ENCODE measurements around the gene GDE1. TPM values are rescaled to one million over a fixed set of nuclear protein-coding genes. Genes with fewer than 3 reads are reported as not detected.
A peak's percentile ranks its signal among the peaks of the same experiment; 100 is the strongest.

The GDE1 gene
- total RNA-seq, 1 experiment from 2014 or later, result 48.6 TPM

DNA sequence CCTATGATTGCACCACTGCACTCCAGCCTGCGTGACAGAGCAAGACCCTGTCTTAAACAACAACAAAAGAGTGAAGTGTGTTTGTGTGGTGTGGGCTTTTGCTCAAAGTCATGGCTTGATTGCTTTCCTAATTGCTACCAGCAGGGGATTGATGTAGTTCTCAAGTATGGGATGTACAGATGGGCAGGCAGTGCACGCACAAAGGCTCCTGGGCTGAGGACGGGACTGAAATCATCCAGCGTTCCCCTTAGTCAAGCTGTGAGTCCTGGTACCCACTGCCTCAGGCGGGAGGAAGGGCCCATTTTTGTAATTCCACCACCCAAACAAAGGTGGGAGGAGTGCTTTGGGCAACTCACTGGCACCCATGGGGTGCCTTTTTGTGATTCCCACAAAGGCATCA lies 47.3 kb downstream of the GDE1 start:
- DNase-seq, result no peak
- Mint-ChIP-seq H3K27me3 (ENCODE audit: low read depth) (no peaks in the 10 kb centered on the region), H3K4me1 (peaks cover 7 to 9% of the 10 kb centered on the region in 2 experiments; a peak in 3 of 4 replicates)

More for the DNA sequence above, 47.3 kb downstream of the GDE1 start:
- Histone ChIP-seq H3K23ac (ENCODE audit: insufficient read length, low read depth, low read length) (no peak overlapping the region), H3K23me2 (ENCODE audit: insufficient read length, low read depth, low read length, poor library complexity, severe bottlenecking) (no peaks in the 10 kb centered on the region), H3K14ac (ENCODE audit: insufficient read depth, low read length) (no peak overlapping the region), H3K9ac (ENCODE audit: extremely low read depth, insufficient read length, low read length) (no peak overlapping the region), H3K27ac (ENCODE audit: insufficient read length, low read depth, low read length) (no peak overlapping the region), H3K79me1 (ENCODE audit: insufficient read depth, low read depth, low read length, poor library complexity, severe bottlenecking) (no peaks in the 10 kb centered on the region), H3K9me3 (ENCODE audit: control insufficient read depth, low read depth, low read length) (no peaks in the 10 kb centered on the region), H4K20me1 (ENCODE audit: control insufficient read depth, insufficient read depth, insufficient read length) (peaks cover 2% of the 10 kb centered on the region), H3K4me1 (ENCODE audit: insufficient read depth, low read length) (no peaks in the 10 kb centered on the region), H3K4ac (ENCODE audit: low read depth, low read length) (no peak overlapping the region), H4K5ac (ENCODE audit: insufficient read length, low read depth, low read length) (no peak overlapping the region), H2AK5ac (ENCODE audit: insufficient read length, low read length) (no peak overlapping the region), H2BK12ac (ENCODE audit: insufficient read length, low read depth, low read length) (no peak overlapping the region), H2BK20ac (ENCODE audit: low read depth, low read length, poor library complexity, severe bottlenecking) (no peak overlapping the region), H3T11ph (ENCODE audit: low read length) (no peak overlapping the region), H3K4me2 (ENCODE audit: insufficient read depth, insufficient read length, low read length) (no peak overlapping the region), H4K8ac (replicated peaks; ENCODE audit: insufficient read length, low read depth, low read length) (no peak overlapping the region), H3K79me2 (ENCODE audit: insufficient read depth, low read length) (no peaks in the 10 kb centered on the region), H2BK15ac (ENCODE audit: low read depth, low read length) (no peak overlapping the region), H3K18ac (ENCODE audit: insufficient read length, low read depth, low read length) (no peak overlapping the region), H2BK120ac (ENCODE audit: low read depth, low read length, poor library complexity, severe bottlenecking) (no peak overlapping the region), H3K56ac (ENCODE audit: insufficient read length, low read depth, low read length) (no peak overlapping the region), H3K27me3 (ENCODE audit: insufficient read depth, low read length) (no peaks in the 10 kb centered on the region), H4K91ac (ENCODE audit: insufficient read length, low read depth, low read length) (no peak overlapping the region), H2BK5ac (ENCODE audit: insufficient read length, low read length) (no peak overlapping the region), H2AFZ (ENCODE audit: low read length) (no peak overlapping the region)
- Mint-ChIP-seq H3K36me3 (ENCODE audit: insufficient read depth in 1 of 3, low read depth in 3 of 3) (peaks cover 0 to 6% (median 1%) of the 10 kb centered on the region in 3 experiments; a peak in 6 of 7 replicates), H3K9me3 (peaks cover under 1% of the 10 kb centered on the region in 2 experiments; a peak in 3 of 5 replicates), H3K27ac (no peak overlapping the region; a peak in 1 of 7 replicates), H3K4me3 (no peak overlapping the region)
- TF ChIP-seq, protein P1, sequence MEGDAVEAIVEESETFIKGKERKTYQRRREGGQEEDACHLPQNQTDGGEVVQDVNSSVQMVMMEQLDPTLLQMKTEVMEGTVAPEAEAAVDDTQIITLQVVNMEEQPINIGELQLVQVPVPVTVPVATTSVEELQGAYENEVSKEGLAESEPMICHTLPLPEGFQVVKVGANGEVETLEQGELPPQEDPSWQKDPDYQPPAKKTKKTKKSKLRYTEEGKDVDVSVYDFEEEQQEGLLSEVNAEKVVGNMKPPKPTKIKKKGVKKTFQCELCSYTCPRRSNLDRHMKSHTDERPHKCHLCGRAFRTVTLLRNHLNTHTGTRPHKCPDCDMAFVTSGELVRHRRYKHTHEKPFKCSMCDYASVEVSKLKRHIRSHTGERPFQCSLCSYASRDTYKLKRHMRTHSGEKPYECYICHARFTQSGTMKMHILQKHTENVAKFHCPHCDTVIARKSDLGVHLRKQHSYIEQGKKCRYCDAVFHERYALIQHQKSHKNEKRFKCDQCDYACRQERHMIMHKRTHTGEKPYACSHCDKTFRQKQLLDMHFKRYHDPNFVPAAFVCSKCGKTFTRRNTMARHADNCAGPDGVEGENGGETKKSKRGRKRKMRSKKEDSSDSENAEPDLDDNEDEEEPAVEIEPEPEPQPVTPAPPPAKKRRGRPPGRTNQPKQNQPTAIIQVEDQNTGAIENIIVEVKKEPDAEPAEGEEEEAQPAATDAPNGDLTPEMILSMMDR (conservative IDR thresholded peaks at IDR 0.05), result 0 out of 3 replicates have a peak, but pooled peaks have one; percentile 18
- WGBS (ENCODE audit: extremely low coverage, insufficient read length, low lambda C conversion rate), result no CpG with 5 or more reads among the region's 5 CpGs
